A549 (cell line): ENCODE data around the gene PLEKHA5. TPM values are rescaled to one million over a fixed set of nuclear protein-coding genes. Genes with fewer than 3 reads are reported as not detected.

Source experiments
- ATAC-seq, 2 experiments: fragments of 200-7000 bp in 1 of 2; fragments of >200 bp in 1 of 2; cut with Nextera tagmentation in 1 of 2; cut with Tn5 transposase in 1 of 2; 3 replicates each; pipeline versions ENCODE4 v1.8.0 to v1.9.1; 2018 to 2020; ENCODE audit warnings: mild to moderate bottlenecking in 1 of 2, moderate library complexity in 1 of 2
- CTCF ChIA-PET: fragments of 300-600 bp; sonication (Branson Sonifier 250); formaldehyde crosslinking; extraction: SDS; loops from one replicate; lab custom pipeline; 2021; ENCODE audit warnings: antibody characterized with exemption, inconsistent platforms; lab: Yijun Ruan, JAX
- POLR2A ChIA-PET: fragments of 350-600 bp; formaldehyde crosslinking; extraction: SDS; loops from one replicate; lab custom pipeline; 2021; ENCODE audit warnings: antibody characterized with exemption, inconsistent platforms; lab: Yijun Ruan, JAX
- DNase-seq, 2 experiments: peaks; one replicate each; pipeline versions ENCODE4 v3.0.0 to v3.0.0-alpha.2; 2011 to 2016; ENCODE audit warnings: low read depth in 1 of 2, low spot score in 1 of 2
- FAIRE-seq: peaks from 2 replicates; lab custom pipeline; 2011; peaks lifted over from hg19 to GRCh38; lab: Jason Lieb, UNC
- H3K27ac ChIP-seq, 2 experiments: fragments of >200 bp; sonication (Bioruptor Twin); formaldehyde crosslinking; 3 replicates each; pipeline ENCODE4 v1.5.1; 2016 to 2017
- H3K4me1 ChIP-seq: fragments of >200 bp; sonication (Bioruptor Twin); formaldehyde crosslinking; 3 replicates; pipeline ENCODE4 v1.6.1; 2016
- H3K4me2 ChIP-seq: fragments of >200 bp; sonication (Bioruptor Twin); formaldehyde crosslinking; 3 replicates; pipeline ENCODE4 v1.6.1; 2016
- H3K4me3 ChIP-seq: fragments of >200 bp; sonication (Bioruptor Twin); formaldehyde crosslinking; 3 replicates; pipeline ENCODE4 v1.5.1; 2016
- H3K9me3 ChIP-seq: fragments of >200 bp; sonication (Bioruptor Twin); formaldehyde crosslinking; 3 replicates; pipeline ENCODE4 v1.6.1; 2016
- BHLHE40 ChIP-seq: IDR thresholded peaks from 2 replicates; pipeline ENCODE4 v1.6.1; 2012; ENCODE audit warnings: low read depth, low read length, inconsistent platforms
- EHMT2 ChIP-seq: fragments of 200-600 bp; sonication (generic); IDR thresholded peaks from 2 replicates; pipeline ENCODE4 v1.6.1; 2016; ENCODE audit warnings: antibody characterized with exemption, low read depth, mild to moderate bottlenecking, moderate library complexity
- ESRRA ChIP-seq: fragments of 150-350 bp; IDR thresholded peaks from 2 replicates; pipeline ENCODE4 v1.6.1; 2014; ENCODE audit warnings: mild to moderate bottlenecking, low read length, borderline replicate concordance
- FOSB ChIP-seq: fragments of 250-450 bp; sonication (Bioruptor Pico); IDR thresholded peaks from 2 replicates; pipeline ENCODE4 v1.5.0; 2020; ENCODE audit warnings: mild to moderate bottlenecking, moderate library complexity
- HOXB13 ChIP-seq: fragments of 250-450 bp; sonication (Bioruptor Pico); IDR thresholded peaks from 2 replicates; pipeline ENCODE4 v1.5.0; 2020; ENCODE audit warnings: low read depth, mild to moderate bottlenecking, moderate library complexity
- JUNB ChIP-seq: fragments of >200 bp; sonication (Bioruptor Twin); formaldehyde crosslinking; IDR thresholded peaks from 2 replicates; pipeline ENCODE4 v1.6.1; 2016
- MAZ ChIP-seq: fragments of 150-350 bp; IDR thresholded peaks from 2 replicates; pipeline ENCODE4 v1.6.1; 2014; ENCODE audit warnings: antibody characterized with exemption, low read depth, low read length, borderline replicate concordance
- MYC ChIP-seq: IDR thresholded peaks from 2 replicates; pipeline ENCODE4 v1.6.1; 2012; ENCODE audit warnings: mild to moderate bottlenecking, inconsistent platforms, low read length, improper control_type of control experiment, borderline replicate concordance
- POLR2A ChIP-seq: IDR thresholded peaks from 2 replicates; pipeline ENCODE4 v1.6.1; 2012; ENCODE audit warnings: mild to moderate bottlenecking, low read length
- REST ChIP-seq: fragments of 200-600 bp; sonication (generic); IDR thresholded peaks from 2 replicates; pipeline ENCODE4 v1.6.1; 2016; ENCODE audit warnings: antibody characterized with exemption, mild to moderate bottlenecking, moderate library complexity
- SMC3 ChIP-seq: fragments of >200 bp; sonication (Bioruptor Twin); formaldehyde crosslinking; IDR thresholded peaks from 3 replicates; pipeline ENCODE4 v1.6.1; 2018; ENCODE audit warnings: inconsistent platforms
- TFCP2L1 ChIP-seq: fragments of 250-450 bp; sonication (Bioruptor Pico); IDR thresholded peaks from 2 replicates; pipeline ENCODE4 v1.5.0; 2021; ENCODE audit warnings: mild to moderate bottlenecking
- ZC3H11A ChIP-seq: fragments of 450-650 bp; IDR thresholded peaks from 2 replicates; pipeline ENCODE4 v1.6.1; 2014; ENCODE audit warnings: antibody characterized with exemption, mild to moderate bottlenecking
- ZNF302 ChIP-seq: fragments of 250-450 bp; sonication (Bioruptor Pico); IDR thresholded peaks from 2 replicates; pipeline ENCODE4 v1.9.0; 2021; ENCODE audit warnings: inconsistent platforms, mild to moderate bottlenecking, moderate library complexity
- WGBS: methylation state at CpG from one replicate; pipeline ENCODE4 v1.1.6; 2017; ENCODE audit errors: missing lambda C conversion rate; 5-methylcytosine and 5-hydroxymethylcytosine counted together
- polyA plus RNA-seq, 4 experiments: library from polyadenylated mRNA; depleted of rRNA in 3 of 4; stranded (reverse); fragments of >200 nt; fragmentation: RNase III in 1 of 4; extraction: RNeasy Plus Mini Kit Qiagen cat#74134 plus additional on column Dnase treatment in 1 of 4; gene quantifications; 2 replicates in 3 of 4; 3 replicates in 1 of 4; pipeline ENCODE4 v1.2.3, GENCODE V29; 2011 to 2017
- TF ChIP-seq, protein P1 (sequence below): fragments of 250-450 bp; sonication (Bioruptor Pico); IDR thresholded peaks from 2 replicates; pipeline ENCODE4 v1.5.0; 2020; ENCODE audit warnings: low read depth, mild to moderate bottlenecking, moderate library complexity
- TF ChIP-seq, protein P2 (sequence below): fragments of 450-650 bp; IDR thresholded peaks from 2 replicates; pipeline ENCODE4 v1.6.1; 2014; ENCODE audit warnings: antibody characterized with exemption
- TF ChIP-seq, protein P3 (sequence below): fragments of 250-450 bp; sonication (Bioruptor Pico); IDR thresholded peaks from 2 replicates; pipeline ENCODE4 v1.5.0; 2021; ENCODE audit warnings: mild to moderate bottlenecking, moderate library complexity, borderline replicate concordance
- TF ChIP-seq, protein P4 (sequence below): fragments of >200 bp; sonication (Bioruptor Twin); formaldehyde crosslinking; IDR thresholded peaks from 3 replicates; pipeline ENCODE4 v1.6.1; 2016
- TF ChIP-seq, protein P5 (sequence below): fragments of >200 bp; sonication (Bioruptor Twin); formaldehyde crosslinking; IDR thresholded peaks from 2 replicates; pipeline ENCODE4 v1.6.1; 2016

Gene PLEKHA5
- polyA plus RNA-seq, 2 of the 4 experiments (the other 2 are of a cell fraction) = 7.6 to 13.2 TPM

- 74% methylated on average over 4 of the region's 4 CpGs for WGBS
- FAIRE-seq = no peak
- no peak overlapping the region for H3K4me2 ChIP-seq
- no peaks in the 10 kb centered on the region for H3K9me3 ChIP-seq
- H3K27ac ChIP-seq = peak overlapping the region; percentile 19 to 25; a peak in 1 of 6 replicates
- CTCF ChIA-PET = interaction anchor here (1.1 kb wide), 1 partner anchor 13 kb away, joined by 3 read pairs; no protein-coding TSS in a partner anchor
- TF ChIP-seq, protein P1, sequence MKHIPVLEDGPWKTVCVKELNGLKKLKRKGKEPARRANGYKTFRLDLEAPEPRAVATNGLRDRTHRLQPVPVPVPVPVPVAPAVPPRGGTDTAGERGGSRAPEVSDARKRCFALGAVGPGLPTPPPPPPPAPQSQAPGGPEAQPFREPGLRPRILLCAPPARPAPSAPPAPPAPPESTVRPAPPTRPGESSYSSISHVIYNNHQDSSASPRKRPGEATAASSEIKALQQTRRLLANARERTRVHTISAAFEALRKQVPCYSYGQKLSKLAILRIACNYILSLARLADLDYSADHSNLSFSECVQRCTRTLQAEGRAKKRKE (CRISPR knock-in tag) = no peak
- no peak for TF ChIP-seq SMC3
- no peak for TF ChIP-seq POLR2A
- no peak for TF ChIP-seq ZNF302 (CRISPR knock-in tag)
- TF ChIP-seq ESRRA = no peak
- TF ChIP-seq MAZ = no peak
- TF ChIP-seq ZC3H11A = no peak
- TF ChIP-seq, protein P2, sequence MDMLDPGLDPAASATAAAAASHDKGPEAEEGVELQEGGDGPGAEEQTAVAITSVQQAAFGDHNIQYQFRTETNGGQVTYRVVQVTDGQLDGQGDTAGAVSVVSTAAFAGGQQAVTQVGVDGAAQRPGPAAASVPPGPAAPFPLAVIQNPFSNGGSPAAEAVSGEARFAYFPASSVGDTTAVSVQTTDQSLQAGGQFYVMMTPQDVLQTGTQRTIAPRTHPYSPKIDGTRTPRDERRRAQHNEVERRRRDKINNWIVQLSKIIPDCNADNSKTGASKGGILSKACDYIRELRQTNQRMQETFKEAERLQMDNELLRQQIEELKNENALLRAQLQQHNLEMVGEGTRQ = no peak
- TF ChIP-seq, protein P3, sequence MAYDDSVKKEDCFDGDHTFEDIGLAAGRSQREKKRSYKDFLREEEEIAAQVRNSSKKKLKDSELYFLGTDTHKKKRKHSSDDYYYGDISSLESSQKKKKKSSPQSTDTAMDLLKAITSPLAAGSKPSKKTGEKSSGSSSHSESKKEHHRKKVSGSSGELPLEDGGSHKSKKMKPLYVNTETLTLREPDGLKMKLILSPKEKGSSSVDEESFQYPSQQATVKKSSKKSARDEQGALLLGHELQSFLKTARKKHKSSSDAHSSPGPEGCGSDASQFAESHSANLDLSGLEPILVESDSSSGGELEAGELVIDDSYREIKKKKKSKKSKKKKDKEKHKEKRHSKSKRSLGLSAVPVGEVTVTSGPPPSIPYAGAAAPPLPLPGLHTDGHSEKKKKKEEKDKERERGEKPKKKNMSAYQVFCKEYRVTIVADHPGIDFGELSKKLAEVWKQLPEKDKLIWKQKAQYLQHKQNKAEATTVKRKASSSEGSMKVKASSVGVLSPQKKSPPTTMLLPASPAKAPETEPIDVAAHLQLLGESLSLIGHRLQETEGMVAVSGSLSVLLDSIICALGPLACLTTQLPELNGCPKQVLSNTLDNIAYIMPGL (CRISPR knock-in tag) = no peak
- TF ChIP-seq, protein P4, sequence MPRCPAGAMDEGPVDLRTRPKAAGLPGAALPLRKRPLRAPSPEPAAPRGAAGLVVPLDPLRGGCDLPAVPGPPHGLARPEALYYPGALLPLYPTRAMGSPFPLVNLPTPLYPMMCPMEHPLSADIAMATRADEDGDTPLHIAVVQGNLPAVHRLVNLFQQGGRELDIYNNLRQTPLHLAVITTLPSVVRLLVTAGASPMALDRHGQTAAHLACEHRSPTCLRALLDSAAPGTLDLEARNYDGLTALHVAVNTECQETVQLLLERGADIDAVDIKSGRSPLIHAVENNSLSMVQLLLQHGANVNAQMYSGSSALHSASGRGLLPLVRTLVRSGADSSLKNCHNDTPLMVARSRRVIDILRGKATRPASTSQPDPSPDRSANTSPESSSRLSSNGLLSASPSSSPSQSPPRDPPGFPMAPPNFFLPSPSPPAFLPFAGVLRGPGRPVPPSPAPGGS = no peak
- no peak for TF ChIP-seq HOXB13
- TF ChIP-seq MYC = no peak
- TF ChIP-seq TFCP2L1 (CRISPR knock-in tag) = no peak
- TF ChIP-seq FOSB (CRISPR knock-in tag) = no peak
- no peak for TF ChIP-seq REST
- TF ChIP-seq, protein P5, sequence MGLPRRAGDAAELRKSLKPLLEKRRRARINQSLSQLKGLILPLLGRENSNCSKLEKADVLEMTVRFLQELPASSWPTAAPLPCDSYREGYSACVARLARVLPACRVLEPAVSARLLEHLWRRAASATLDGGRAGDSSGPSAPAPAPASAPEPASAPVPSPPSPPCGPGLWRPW = no peak
- no peak for TF ChIP-seq JUNB
- TF ChIP-seq EHMT2 = no peak
- no peak for TF ChIP-seq BHLHE40
- TF ChIP-seq, all 56 proteins: peak for 0
- Histone ChIP-seq H3K4me1 (no peaks in the 10 kb centered on the region; the same call in 2 of the 3 replicates), H3K4me3 (no peak overlapping the region)
- POLR2A ChIA-PET = no interaction called here
- peak in 1 of 2 experiments; percentile 29 for DNase-seq
- ATAC-seq = peak; percentile 69 to 75
Measured at GRCh38 chr12:19402743-19403431, 273.4 kb downstream of the PLEKHA5 start.
